ENCODE data around the gene STPG2. TPM values are rescaled to one million over a fixed set of nuclear protein-coding genes. Genes with fewer than 3 reads are reported as not detected.

Gene STPG2
- total RNA-seq, 1 experiment from 2014 or later, result 0.20 TPM

DNA sequence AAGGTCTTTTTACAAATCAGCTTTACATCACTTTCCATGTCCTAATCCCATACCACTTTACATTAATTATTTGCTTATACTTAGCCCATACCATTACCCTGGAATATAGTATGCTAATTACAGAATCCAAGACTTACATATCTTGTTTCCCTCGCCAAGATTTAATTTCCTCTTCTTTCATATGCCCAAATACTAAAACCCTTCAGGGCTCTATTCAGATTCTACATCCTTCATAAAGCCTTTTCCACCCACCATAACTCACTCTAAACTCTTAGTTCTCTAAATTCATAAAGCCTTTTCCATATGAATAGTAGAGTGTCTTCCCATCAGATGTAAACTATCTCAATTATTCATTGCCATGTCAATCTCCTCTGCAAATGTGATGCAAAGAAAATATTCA is 390.7 kb downstream of the STPG2 start:
- Histone ChIP-seq H3K56ac (ENCODE audit: insufficient read length, low read depth, low read length) (no peak overlapping the region), H3K27ac (ENCODE audit: insufficient read length, low read depth, low read length) (no peak overlapping the region), H4K5ac (ENCODE audit: insufficient read length, low read depth, low read length) (no peak overlapping the region), H2BK20ac (ENCODE audit: low read depth, low read length, poor library complexity, severe bottlenecking) (no peak overlapping the region), H4K91ac (ENCODE audit: insufficient read length, low read depth, low read length) (no peak overlapping the region), H3K14ac (ENCODE audit: insufficient read depth, low read length) (no peak overlapping the region), H2BK12ac (ENCODE audit: insufficient read length, low read depth, low read length) (no peak overlapping the region), H3K9me3 (ENCODE audit: control insufficient read depth, low read depth, low read length) (no peaks in the 10 kb centered on the region), H2AK5ac (ENCODE audit: insufficient read length, low read length) (no peak overlapping the region), H3K4me2 (ENCODE audit: insufficient read depth, insufficient read length, low read length) (no peak overlapping the region), H2AFZ (ENCODE audit: low read length) (no peak overlapping the region), H3K4me1 (ENCODE audit: insufficient read depth, low read length) (no peaks in the 10 kb centered on the region), H2BK15ac (ENCODE audit: low read depth, low read length) (no peak overlapping the region), H3K4ac (ENCODE audit: low read depth, low read length) (no peak overlapping the region), H3K18ac (ENCODE audit: insufficient read length, low read depth, low read length) (no peak overlapping the region), H4K20me1 (ENCODE audit: control insufficient read depth, insufficient read depth, insufficient read length) (no peaks in the 10 kb centered on the region), H2BK120ac (ENCODE audit: low read depth, low read length, poor library complexity, severe bottlenecking) (no peak overlapping the region), H3K23ac (ENCODE audit: insufficient read length, low read depth, low read length) (no peak overlapping the region), H3K9ac (ENCODE audit: extremely low read depth, insufficient read length, low read length) (no peak overlapping the region), H2BK5ac (ENCODE audit: insufficient read length, low read length) (no peak overlapping the region), H3K23me2 (ENCODE audit: insufficient read length, low read depth, low read length, poor library complexity, severe bottlenecking) (no peaks in the 10 kb centered on the region), H3T11ph (ENCODE audit: low read length) (no peak overlapping the region), H3K79me1 (ENCODE audit: insufficient read depth, low read depth, low read length, poor library complexity, severe bottlenecking) (no peaks in the 10 kb centered on the region), H3K79me2 (ENCODE audit: insufficient read depth, low read length) (no peaks in the 10 kb centered on the region), H3K27me3 (ENCODE audit: insufficient read depth, low read length) (no peaks in the 10 kb centered on the region), H4K8ac (replicated peaks; ENCODE audit: insufficient read length, low read depth, low read length) (no peak overlapping the region)
- no peak for DNase-seq
- Mint-ChIP-seq H3K9me3 (no peaks in the 10 kb centered on the region), H3K4me1 (no peaks in the 10 kb centered on the region), H3K36me3 (ENCODE audit: insufficient read depth in 1 of 3, low read depth in 3 of 3) (no peaks in the 10 kb centered on the region), H3K4me3 (no peak overlapping the region), H3K27me3 (ENCODE audit: low read depth) (no peaks in the 10 kb centered on the region), H3K27ac (peak overlapping the region in 1 of 3 experiments; percentile 58; a peak in 1 of 7 replicates)
- TF ChIP-seq, protein P1, sequence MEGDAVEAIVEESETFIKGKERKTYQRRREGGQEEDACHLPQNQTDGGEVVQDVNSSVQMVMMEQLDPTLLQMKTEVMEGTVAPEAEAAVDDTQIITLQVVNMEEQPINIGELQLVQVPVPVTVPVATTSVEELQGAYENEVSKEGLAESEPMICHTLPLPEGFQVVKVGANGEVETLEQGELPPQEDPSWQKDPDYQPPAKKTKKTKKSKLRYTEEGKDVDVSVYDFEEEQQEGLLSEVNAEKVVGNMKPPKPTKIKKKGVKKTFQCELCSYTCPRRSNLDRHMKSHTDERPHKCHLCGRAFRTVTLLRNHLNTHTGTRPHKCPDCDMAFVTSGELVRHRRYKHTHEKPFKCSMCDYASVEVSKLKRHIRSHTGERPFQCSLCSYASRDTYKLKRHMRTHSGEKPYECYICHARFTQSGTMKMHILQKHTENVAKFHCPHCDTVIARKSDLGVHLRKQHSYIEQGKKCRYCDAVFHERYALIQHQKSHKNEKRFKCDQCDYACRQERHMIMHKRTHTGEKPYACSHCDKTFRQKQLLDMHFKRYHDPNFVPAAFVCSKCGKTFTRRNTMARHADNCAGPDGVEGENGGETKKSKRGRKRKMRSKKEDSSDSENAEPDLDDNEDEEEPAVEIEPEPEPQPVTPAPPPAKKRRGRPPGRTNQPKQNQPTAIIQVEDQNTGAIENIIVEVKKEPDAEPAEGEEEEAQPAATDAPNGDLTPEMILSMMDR (conservative IDR thresholded peaks at IDR 0.05), result no peak
- no CpG with 5 or more reads among the region's 1 CpG for WGBS (ENCODE audit: extremely low coverage, insufficient read length, low lambda C conversion rate)

Measured in H9 (cell line).